22Rv1 (cell line): ENCODE results near the gene MT4.

ENCODE experiments used
- CTCF ChIP-seq: fragments of 450-650 bp; IDR thresholded peaks from 2 replicates; pipeline ENCODE4 v1.5.1; 2017; ENCODE audit warnings: mild to moderate bottlenecking
- ZFX ChIP-seq: fragments of 450-650 bp; IDR thresholded peaks from 2 replicates; pipeline ENCODE4 v1.6.1; 2017; ENCODE audit warnings: antibody characterized with exemption, borderline replicate concordance

DNA sequence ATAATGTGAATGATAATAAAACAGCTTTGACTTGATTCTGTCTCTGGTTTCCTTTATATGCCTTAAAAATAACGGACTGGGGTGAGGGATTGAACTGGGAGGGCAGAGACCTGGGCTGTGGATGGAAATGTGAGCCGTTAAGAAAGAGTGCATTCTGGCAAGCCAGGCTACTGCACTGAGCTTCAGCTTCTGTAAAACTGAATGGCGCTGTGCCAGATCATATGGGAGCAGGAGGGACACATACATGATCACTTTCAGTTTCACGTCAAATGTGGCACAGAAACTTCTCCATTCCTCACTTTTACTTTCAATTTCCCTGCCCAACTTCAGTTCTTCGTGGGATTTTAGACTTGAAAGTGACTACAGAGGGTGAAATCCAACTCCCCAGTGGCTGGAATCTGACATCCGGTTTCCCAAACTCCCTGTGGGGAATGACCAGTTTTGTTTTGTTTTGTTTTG is 44.6 kb downstream of the MT4 start:
- TF ChIP-seq CTCF (no peak), ZFX (no peak)
